HCT116 (cell line): Measurements from ENCODE around the gene UBAP2. TPM values are rescaled to one million over a fixed set of nuclear protein-coding genes. Genes with fewer than 3 reads are reported as not detected.

Source experiments
- ATAC-seq: fragments of 200-7000 bp; cut with Tn5 transposase; 2 replicates; pipeline ENCODE4 v1.9.1; 2020; ENCODE audit warnings: mild to moderate bottlenecking, moderate library complexity
- BruUV-seq: library from RNA; stranded (reverse); fragments of 400-500 nt; replicated peaks from 2 replicates; lab custom pipeline; 2021; lab: Mats Ljungman, UMichigan
- CTCF ChIA-PET: fragments of 300-600 bp; sonication (Branson Sonifier 250); formaldehyde crosslinking; loops from one replicate; lab custom pipeline; 2021; ENCODE audit warnings: antibody characterized with exemption; lab: Charles Lee
- POLR2A ChIA-PET: fragments of 300-600, 350-600 bp; sonication (Branson Sonifier 250); formaldehyde crosslinking; loops from one replicate; lab custom pipeline; 2021; ENCODE audit warnings: antibody characterized with exemption; lab: Charles Lee
- RAD21 ChIA-PET, 2 experiments: fragments of 300-600 bp; sonication (Branson Sonifier 250); formaldehyde crosslinking; loops; one replicate each; lab custom pipeline; 2023; ENCODE audit warnings: low total read pairs in 2 of 2; ENCODE audit not compliant: uncharacterized antibody in 2 of 2, unreplicated experiment in 2 of 2, low non-redundant PET in 1 of 2; lab: Charles Lee
- DNase-seq: peaks from one replicate; pipeline ENCODE4 v3.0.0-alpha.2; 2010; ENCODE audit warnings: low read depth, low spot score
- H2AFZ ChIP-seq: fragments of 200-600 bp; shearing (Covaris generic), sonication (generic); 2 replicates; pipeline ENCODE4 v1.6.1; 2017; ENCODE audit warnings: low read depth, mixed run types, mixed read lengths, antibody characterized with exemption, low read length; ENCODE audit not compliant: poor library complexity, severe bottlenecking
- H3K27ac ChIP-seq: 2 replicates; pipeline ENCODE4 v1.5.1; 2012; ENCODE audit warnings: low read depth, low read length
- H3K27me3 ChIP-seq: fragments of 200-600 bp; sonication (generic); 2 replicates; pipeline ENCODE4 v1.6.1; 2016; ENCODE audit warnings: mixed run types, low read length, mixed read lengths; ENCODE audit not compliant: insufficient read depth
- H3K36me3 ChIP-seq, 2 experiments: fragments of 200-500 bp in 1 of 2; fragments of 200-600 bp in 1 of 2; sonication (Bioruptor generic) in 1 of 2; sonication (generic) in 1 of 2; 2 replicates each; pipeline versions ENCODE4 v1.5.1 to v1.6.1; 2014 to 2016; ENCODE audit warnings: low read length in 2 of 2, inconsistent platforms in 1 of 2, mixed read lengths in 1 of 2, mixed run types in 1 of 2; ENCODE audit not compliant: insufficient read depth in 2 of 2, control insufficient read depth in 1 of 2
- H3K4me1 ChIP-seq, 2 experiments: fragments of 200-600 bp in 1 of 2; sonication (generic) in 1 of 2; 2 replicates each; pipeline versions ENCODE4 v1.5.1 to v1.6.1; 2012 to 2017; ENCODE audit warnings: low read length in 2 of 2, inconsistent platforms in 1 of 2, mild to moderate bottlenecking in 1 of 2, mixed read lengths in 1 of 2, mixed run types in 1 of 2, moderate library complexity in 1 of 2; ENCODE audit not compliant: insufficient read depth in 2 of 2, control insufficient read depth in 1 of 2
- H3K4me2 ChIP-seq: fragments of 200-600 bp; sonication (generic); 2 replicates; pipeline ENCODE4 v1.6.1; 2017; ENCODE audit warnings: mixed run types, low read length, mixed read lengths
- H3K4me3 ChIP-seq, 2 experiments: fragments of 200-600 bp in 1 of 2; sonication (generic) in 1 of 2; replicated peaks in 1 of 2; 2 replicates each; pipeline ENCODE4 v1.5.1; 2011 to 2016; ENCODE audit warnings: low read length in 2 of 2, control low read depth in 1 of 2, low read depth in 1 of 2, mild to moderate bottlenecking in 1 of 2, mixed read lengths in 1 of 2, mixed run types in 1 of 2
- H3K79me2 ChIP-seq: fragments of 200-600 bp; sonication (generic); 2 replicates; pipeline ENCODE4 v1.6.1; 2017; ENCODE audit warnings: mild to moderate bottlenecking, mixed run types, low read length, moderate library complexity, mixed read lengths; ENCODE audit not compliant: insufficient read depth
- H3K9ac ChIP-seq: fragments of 200-600 bp; sonication (generic); 2 replicates; pipeline ENCODE4 v1.6.1; 2016; ENCODE audit warnings: low read length, mixed read lengths
- H3K9me2 ChIP-seq: fragments of 200-600 bp; sonication (generic), shearing (Covaris generic); 2 replicates; pipeline ENCODE4 v1.6.1; 2017; ENCODE audit warnings: mixed run types, mild to moderate bottlenecking, moderate library complexity; ENCODE audit not compliant: insufficient read depth
- H3K9me3 ChIP-seq, 2 experiments: fragments of 200-500 bp in 1 of 2; fragments of 200-600 bp in 1 of 2; sonication (Bioruptor generic) in 1 of 2; sonication (generic) in 1 of 2; 2 replicates each; pipeline ENCODE4 v1.6.1; 2014 to 2017; ENCODE audit warnings: low read length in 2 of 2, mixed read lengths in 2 of 2, inconsistent platforms in 1 of 2, low read depth in 1 of 2, mild to moderate bottlenecking in 1 of 2, mixed run types in 1 of 2, moderate library complexity in 1 of 2; ENCODE audit not compliant: control insufficient read depth in 1 of 2, insufficient read depth in 1 of 2
- H4K20me1 ChIP-seq: fragments of 200-600 bp; sonication (generic), shearing (Covaris generic); 2 replicates; pipeline ENCODE4 v1.6.1; 2017; ENCODE audit warnings: mixed run types, mild to moderate bottlenecking, moderate library complexity; ENCODE audit not compliant: insufficient read depth
- ATF3 ChIP-seq: IDR thresholded peaks from 2 replicates; pipeline ENCODE4 v1.6.1; 2012
- CBX3 ChIP-seq: IDR thresholded peaks from 2 replicates; pipeline ENCODE4 v1.6.1; 2012; ENCODE audit warnings: low read depth
- CEBPB ChIP-seq: IDR thresholded peaks from 2 replicates; pipeline ENCODE4 v1.6.1; 2012; ENCODE audit warnings: low read depth
- CTCF ChIP-seq, 3 experiments: fragments of 200-600 bp in 1 of 3; sonication (generic) in 1 of 3; IDR thresholded peaks in 2 of 3; conservative IDR thresholded peaks in 1 of 3; 2 replicates each; pipeline ENCODE4 v1.5.1; 2012 to 2017; ENCODE audit warnings: low read depth in 2 of 3, low read length in 2 of 3, antibody characterized with exemption in 1 of 3, borderline replicate concordance in 1 of 3, control low read depth in 1 of 3, mild to moderate bottlenecking in 1 of 3, mixed read lengths in 1 of 3, mixed run types in 1 of 3, moderate library complexity in 1 of 3; ENCODE audit not compliant: insufficient read depth in 1 of 3
- EZH2phosphoT487 ChIP-seq: fragments of 200-600 bp; IDR thresholded peaks from 2 replicates; pipeline ENCODE4 v1.6.1; 2018; ENCODE audit warnings: antibody characterized with exemption, borderline replicate concordance
- FOSL1 ChIP-seq: IDR thresholded peaks from 2 replicates; pipeline ENCODE4 v1.6.1; 2012; ENCODE audit warnings: low read depth
- JUND ChIP-seq: IDR thresholded peaks from 2 replicates; pipeline ENCODE4 v1.6.1; 2012
- MAX ChIP-seq: IDR thresholded peaks from 2 replicates; pipeline ENCODE4 v1.6.1; 2012
- SIN3A ChIP-seq: IDR thresholded peaks from 2 replicates; pipeline ENCODE4 v1.6.1; 2012; ENCODE audit warnings: low read depth
- SP1 ChIP-seq: IDR thresholded peaks from 2 replicates; pipeline ENCODE4 v1.6.1; 2012; ENCODE audit warnings: low read depth
- SRF ChIP-seq: IDR thresholded peaks from 2 replicates; pipeline ENCODE4 v1.6.1; 2012; ENCODE audit warnings: low read depth
- TCF7L2 ChIP-seq: IDR thresholded peaks from 2 replicates; pipeline ENCODE4 v1.7.0; 2011; ENCODE audit warnings: borderline replicate concordance, inconsistent platforms; ENCODE audit not compliant: insufficient read depth, insufficient read length; ENCODE audit errors: extremely low read depth
- ZBTB33 ChIP-seq: IDR thresholded peaks from 2 replicates; pipeline ENCODE4 v1.6.1; 2011; ENCODE audit warnings: mild to moderate bottlenecking, low read length, moderate library complexity; ENCODE audit not compliant: insufficient replicate concordance; ENCODE audit errors: extremely low read depth
- ZFX ChIP-seq: fragments of 450-650 bp; IDR thresholded peaks from 2 replicates; pipeline ENCODE4 v1.6.1; 2017
- intact Hi-C: fragments of 100-400 bp; cut with micrococcal nuclease; formaldehyde crosslinking; loops from 2 replicates; pipeline ENCODE4 v1.10.0; 2022
- total RNA-seq: library from RNA; stranded (reverse); gene quantifications from one replicate; pipeline ENCODE4 v1.2.1, GENCODE V29; 2021; ENCODE audit not compliant: unreplicated experiment

Gene UBAP2
- total RNA-seq, 1 experiment from 2014 or later, result 51.3 TPM

- no peak for DNase-seq
- ChIA-PET RAD21 (interaction anchor here in 1 of 2 experiments (0.7 kb wide), 1 partner anchor 98 kb away, joined by 3 read pairs; no protein-coding TSS in a partner anchor), POLR2A (no interaction called here), CTCF (no interaction called here)
- no peak overlapping the region for H3K4me3 ChIP-seq
- no peaks in the 10 kb centered on the region for H3K27me3 ChIP-seq
- peaks cover 0 to 6% of the 10 kb centered on the region in 2 experiments; a peak in 2 of 4 replicates for H3K4me1 ChIP-seq
- no peak overlapping the region for H3K27ac ChIP-seq
- TF ChIP-seq SIN3A, result no peak
- TF ChIP-seq JUND, result no peak
- no peak for TF ChIP-seq TCF7L2
- TF ChIP-seq ZFX, result no peak
- TF ChIP-seq FOSL1, result no peak
- TF ChIP-seq SRF, result no peak
- no peak for TF ChIP-seq MAX
- no peak for ATAC-seq
- no peak overlapping the region for H3K9ac ChIP-seq
- no peaks in the 10 kb centered on the region for H3K9me3 ChIP-seq
- H3K4me2 ChIP-seq, result no peak overlapping the region
- H3K79me2 ChIP-seq, result peaks cover 91% of the 10 kb centered on the region
- no peak overlapping the region for H2AFZ ChIP-seq
- peaks cover 15% of the 10 kb centered on the region; the same call in 1 of the 2 replicates for H4K20me1 ChIP-seq
- BruUV-seq, result no TSS peak
- 0 out of 4 replicates have a peak, but pooled peaks cover 0 to 2% of the 10 kb centered on the region in 2 experiments for H3K36me3 ChIP-seq
- H3K9me2 ChIP-seq, result no peaks in the 10 kb centered on the region
- intact Hi-C loops, result no loop called here
These were observed 162.7 kb downstream of the UBAP2 start for GRCh38 chr9:33885948-33886347.

GRCh38 chr9:33884856-33885701 is 163.6 kb downstream of the UBAP2 start:
- DNase-seq (no peak), ATAC-seq (no peak)
- BruUV-seq, result no TSS peak
- ChIA-PET CTCF (interaction anchor here (1.3 to 1.4 kb wide), 2 partner anchors 33 to 35 kb away, joined by 3 to 4 read pairs; no protein-coding TSS in a partner anchor), RAD21 (no interaction called here), POLR2A (no interaction called here)
- peaks cover 0 to 14% of the 10 kb centered on the region in 2 experiments; a peak in 2 of 4 replicates for H3K4me1 ChIP-seq
- H3K9ac ChIP-seq, result no peak overlapping the region
- H3K27ac ChIP-seq, result no peak overlapping the region
- no peak overlapping the region for H3K4me2 ChIP-seq
- no peak overlapping the region for H2AFZ ChIP-seq
- no peaks in the 10 kb centered on the region for H3K9me2 ChIP-seq
- no peaks in the 10 kb centered on the region for H3K27me3 ChIP-seq
- H3K36me3 ChIP-seq, result 0 out of 4 replicates have a peak, but pooled peaks cover 0 to 2% of the 10 kb centered on the region in 2 experiments
- H3K4me3 ChIP-seq, result no peak overlapping the region
- peaks cover 19% of the 10 kb centered on the region; the same call in 1 of the 2 replicates for H4K20me1 ChIP-seq
- H3K79me2 ChIP-seq, result peaks cover 96% of the 10 kb centered on the region
- intact Hi-C loops, result no loop called here
- H3K9me3 ChIP-seq, result no peaks in the 10 kb centered on the region
- no peak for TF ChIP-seq CBX3
- TF ChIP-seq ZBTB33, result no peak
- TF ChIP-seq MAX, result no peak
- no peak for TF ChIP-seq CEBPB
- no peak for TF ChIP-seq EZH2phosphoT487
- TF ChIP-seq SP1, result no peak
- TF ChIP-seq CTCF (IDR thresholded peaks at IDR 0.05 in 2 of 3, conservative IDR thresholded peaks at IDR 0.05 in 1 of 3; ENCODE audit: borderline replicate concordance in 1 of 3, insufficient read depth in 1 of 3, low read depth in 2 of 3, low read length in 2 of 3), result no peak
- TF ChIP-seq ZFX, result no peak
- TF ChIP-seq ATF3, result no peak
- no peak for TF ChIP-seq FOSL1
- no peak for TF ChIP-seq SRF
